Subcutaneous adipose tissue (tissue), 4 donors: ENCODE measurements around the gene PDZD7. TPM values are rescaled to one million over a fixed set of nuclear protein-coding genes. Genes with fewer than 3 reads are reported as not detected.

Experiments used
- CTCF ChIP-seq: fragments of 450-650 bp; IDR thresholded peaks from one replicate; pipeline ENCODE4 v1.5.1; 2016; ENCODE audit warnings: low read depth, mild to moderate bottlenecking, control low read depth, antibody characterized with exemption, moderate library complexity
- total RNA-seq, 4 donors: library from RNA; depleted of rRNA; stranded (reverse); fragments of >200 nt; gene quantifications; one replicate each; pipeline ENCODE4 v1.1.0, GENCODE V29; 2016

The PDZD7 gene
- total RNA-seq, 4 donors from 2014 or later = 0.22 to 1.7 (median 0.92) TPM

- no peak for TF ChIP-seq CTCF
Observed at GRCh38 chr10:100977436-100977835, 53.5 kb downstream of the PDZD7 start.

- TF ChIP-seq CTCF = no peak
Observed at GRCh38 chr10:100976906-100977305, 54.0 kb downstream of the PDZD7 start.

- no peak for TF ChIP-seq CTCF
Observed at GRCh38 chr10:100972904-100973535, 57.9 kb downstream of the PDZD7 start.

- no peak for TF ChIP-seq CTCF
Observed at GRCh38 chr10:100972115-100972903, 58.6 kb downstream of the PDZD7 start.

- no peak for TF ChIP-seq CTCF
Observed at GRCh38 chr10:100970914-100971811, 59.8 kb downstream of the PDZD7 start.

GRCh38 chr10:100970076-100970913, 60.6 kb downstream of the PDZD7 start:
- TF ChIP-seq CTCF = no peak
